Neural cell (in vitro differentiated cells): ENCODE measurements around the gene BCAS4.

ENCODE experiments used
- EP300 ChIP-seq: fragments of 450-650 bp; conservative IDR thresholded peaks from 2 replicates; pipeline ENCODE4 v1.6.1; 2014; ENCODE audit warnings: antibody characterized with exemption, mild to moderate bottlenecking, moderate library complexity; ENCODE audit not compliant: poor library complexity, severe bottlenecking
- EZH2 ChIP-seq: fragments of 200-600, 300-800 bp; shearing (Covaris generic), sonication (generic); IDR thresholded peaks from 2 replicates; pipeline ENCODE4 v1.6.1; 2014; ENCODE audit warnings: antibody characterized with exemption, low read length, borderline replicate concordance, mild to moderate bottlenecking; ENCODE audit not compliant: insufficient read depth, poor library complexity, severe bottlenecking
- MXI1 ChIP-seq: fragments of 450-650 bp; conservative IDR thresholded peaks from 2 replicates; pipeline ENCODE4 v1.6.1; 2014; ENCODE audit warnings: antibody characterized with exemption, mild to moderate bottlenecking; ENCODE audit not compliant: poor library complexity, severe bottlenecking
- POLR2AphosphoS5 ChIP-seq: IDR thresholded peaks from 2 replicates; pipeline ENCODE4 v1.6.1; 2012
- RAD21 ChIP-seq: fragments of 450-650 bp; conservative IDR thresholded peaks from 2 replicates; pipeline ENCODE4 v1.6.1; 2014; ENCODE audit warnings: antibody characterized with exemption, mild to moderate bottlenecking, moderate library complexity
- SMC3 ChIP-seq: fragments of 450-650 bp; conservative IDR thresholded peaks from 2 replicates; pipeline ENCODE4 v1.6.1; 2014; ENCODE audit warnings: antibody characterized with exemption, mild to moderate bottlenecking, moderate library complexity; ENCODE audit not compliant: poor library complexity
- TAF1 ChIP-seq: IDR thresholded peaks from 2 replicates; pipeline ENCODE4 v1.6.1; 2012; ENCODE audit warnings: low read depth
- TF ChIP-seq, protein P1 (sequence below): fragments of 450-650 bp; IDR thresholded peaks from 2 replicates; pipeline ENCODE4 v1.5.1; 2014; ENCODE audit warnings: antibody characterized with exemption, mild to moderate bottlenecking, moderate library complexity; ENCODE audit not compliant: poor library complexity, severe bottlenecking
- TF ChIP-seq, protein P2 (sequence below): IDR thresholded peaks from 2 replicates; pipeline ENCODE4 v1.6.1; 2012; ENCODE audit warnings: borderline replicate concordance

DNA sequence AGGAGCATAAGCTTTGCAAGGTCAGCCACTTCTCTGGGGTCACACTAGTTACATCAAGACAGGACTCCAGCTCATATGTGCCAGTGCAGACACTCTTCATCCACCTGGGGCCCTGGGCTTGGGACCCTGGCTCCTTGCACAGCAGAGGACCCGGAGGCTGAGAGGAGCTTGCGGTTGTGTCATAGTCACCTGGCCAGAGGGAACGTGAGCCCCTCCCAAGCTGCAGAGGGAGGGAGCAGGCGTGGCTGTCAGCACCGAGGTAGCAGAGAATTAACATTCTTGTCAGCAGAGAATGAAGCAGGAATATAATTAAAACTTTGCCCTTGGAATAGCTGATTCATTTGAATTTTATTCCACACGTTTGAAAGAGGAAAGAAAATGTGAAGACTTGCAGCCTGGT, 36.8 kb downstream of the BCAS4 start:
- TF ChIP-seq, protein P1, sequence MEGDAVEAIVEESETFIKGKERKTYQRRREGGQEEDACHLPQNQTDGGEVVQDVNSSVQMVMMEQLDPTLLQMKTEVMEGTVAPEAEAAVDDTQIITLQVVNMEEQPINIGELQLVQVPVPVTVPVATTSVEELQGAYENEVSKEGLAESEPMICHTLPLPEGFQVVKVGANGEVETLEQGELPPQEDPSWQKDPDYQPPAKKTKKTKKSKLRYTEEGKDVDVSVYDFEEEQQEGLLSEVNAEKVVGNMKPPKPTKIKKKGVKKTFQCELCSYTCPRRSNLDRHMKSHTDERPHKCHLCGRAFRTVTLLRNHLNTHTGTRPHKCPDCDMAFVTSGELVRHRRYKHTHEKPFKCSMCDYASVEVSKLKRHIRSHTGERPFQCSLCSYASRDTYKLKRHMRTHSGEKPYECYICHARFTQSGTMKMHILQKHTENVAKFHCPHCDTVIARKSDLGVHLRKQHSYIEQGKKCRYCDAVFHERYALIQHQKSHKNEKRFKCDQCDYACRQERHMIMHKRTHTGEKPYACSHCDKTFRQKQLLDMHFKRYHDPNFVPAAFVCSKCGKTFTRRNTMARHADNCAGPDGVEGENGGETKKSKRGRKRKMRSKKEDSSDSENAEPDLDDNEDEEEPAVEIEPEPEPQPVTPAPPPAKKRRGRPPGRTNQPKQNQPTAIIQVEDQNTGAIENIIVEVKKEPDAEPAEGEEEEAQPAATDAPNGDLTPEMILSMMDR: no peak
- no peak for TF ChIP-seq EZH2
- TF ChIP-seq EP300: no peak
- no peak for TF ChIP-seq SMC3
- TF ChIP-seq POLR2AphosphoS5: no peak
- TF ChIP-seq TAF1: no peak
- TF ChIP-seq RAD21: no peak
- TF ChIP-seq MXI1: no peak
- TF ChIP-seq, protein P2, sequence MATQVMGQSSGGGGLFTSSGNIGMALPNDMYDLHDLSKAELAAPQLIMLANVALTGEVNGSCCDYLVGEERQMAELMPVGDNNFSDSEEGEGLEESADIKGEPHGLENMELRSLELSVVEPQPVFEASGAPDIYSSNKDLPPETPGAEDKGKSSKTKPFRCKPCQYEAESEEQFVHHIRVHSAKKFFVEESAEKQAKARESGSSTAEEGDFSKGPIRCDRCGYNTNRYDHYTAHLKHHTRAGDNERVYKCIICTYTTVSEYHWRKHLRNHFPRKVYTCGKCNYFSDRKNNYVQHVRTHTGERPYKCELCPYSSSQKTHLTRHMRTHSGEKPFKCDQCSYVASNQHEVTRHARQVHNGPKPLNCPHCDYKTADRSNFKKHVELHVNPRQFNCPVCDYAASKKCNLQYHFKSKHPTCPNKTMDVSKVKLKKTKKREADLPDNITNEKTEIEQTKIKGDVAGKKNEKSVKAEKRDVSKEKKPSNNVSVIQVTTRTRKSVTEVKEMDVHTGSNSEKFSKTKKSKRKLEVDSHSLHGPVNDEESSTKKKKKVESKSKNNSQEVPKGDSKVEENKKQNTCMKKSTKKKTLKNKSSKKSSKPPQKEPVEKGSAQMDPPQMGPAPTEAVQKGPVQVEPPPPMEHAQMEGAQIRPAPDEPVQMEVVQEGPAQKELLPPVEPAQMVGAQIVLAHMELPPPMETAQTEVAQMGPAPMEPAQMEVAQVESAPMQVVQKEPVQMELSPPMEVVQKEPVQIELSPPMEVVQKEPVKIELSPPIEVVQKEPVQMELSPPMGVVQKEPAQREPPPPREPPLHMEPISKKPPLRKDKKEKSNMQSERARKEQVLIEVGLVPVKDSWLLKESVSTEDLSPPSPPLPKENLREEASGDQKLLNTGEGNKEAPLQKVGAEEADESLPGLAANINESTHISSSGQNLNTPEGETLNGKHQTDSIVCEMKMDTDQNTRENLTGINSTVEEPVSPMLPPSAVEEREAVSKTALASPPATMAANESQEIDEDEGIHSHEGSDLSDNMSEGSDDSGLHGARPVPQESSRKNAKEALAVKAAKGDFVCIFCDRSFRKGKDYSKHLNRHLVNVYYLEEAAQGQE: no peak
